Measurements from ENCODE around the gene LAMC1. TPM values are rescaled to one million over a fixed set of nuclear protein-coding genes. Genes with fewer than 3 reads are reported as not detected.

Gene LAMC1
- total and polyA plus RNA-seq, 2 of the 4 experiments (the other 2 are of a cell fraction): 249 to 394 TPM

DNA sequence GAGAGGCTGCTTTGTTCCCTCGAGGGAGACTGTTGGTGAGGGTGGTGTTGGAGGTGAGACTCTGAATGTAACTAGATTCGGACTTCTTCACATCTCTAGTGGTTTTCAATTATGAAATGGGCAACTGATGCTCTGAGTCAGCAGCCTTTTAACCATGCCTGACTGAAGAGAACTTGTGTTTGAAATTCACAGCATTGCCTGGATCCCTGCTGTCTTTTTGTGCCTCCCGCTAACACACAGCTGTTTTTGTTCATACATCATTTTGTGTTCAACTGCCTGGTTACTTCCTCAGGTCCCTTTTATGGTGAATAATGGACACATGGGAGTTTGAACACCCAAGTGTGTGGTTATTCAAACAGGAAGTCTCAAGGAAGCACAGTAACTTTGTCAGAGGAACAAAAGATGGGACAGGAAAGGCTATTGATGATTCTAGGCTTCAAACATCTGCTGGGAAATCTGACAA lies 16.8 kb downstream of the LAMC1 start:
- peaks cover 16% of the 10 kb centered on the region for H3K9me1 ChIP-seq (ENCODE audit: insufficient read depth, low read length)
- H2BK5ac ChIP-seq (ENCODE audit: low read depth, low read length, poor library complexity, severe bottlenecking): peak overlapping the region; percentile 17
- H2BK20ac ChIP-seq (ENCODE audit: low read depth, low read length): 0 out of 2 replicates have a peak overlapping the region, but pooled peaks have one; percentile 11
- in situ Hi-C loops (cut with MboI; ENCODE audit: low sequenced_read_pairs) (no loop called here), intact Hi-C loops (cut with micrococcal nuclease) (loop anchor here (2.0 kb wide), 1 partner anchor 57 kb away; no protein-coding TSS in a partner anchor), dilution Hi-C loops (cut with HindIII; ENCODE audit: low sequenced_read_pairs, unreplicated experiment) (no loop called here)
- H3K23ac ChIP-seq (ENCODE audit: low read depth, low read length): 0 out of 2 replicates have a peak overlapping the region, but pooled peaks have one; percentile 1
- peaks cover 26% of the 10 kb centered on the region for H3K4me1 ChIP-seq (ENCODE audit: control insufficient read depth, insufficient read depth, low read length)
- H2BK15ac ChIP-seq (ENCODE audit: low read depth, low read length): no peak overlapping the region
- TF ChIP-seq MAFK (IDR thresholded peaks at IDR 0.05; ENCODE audit: low read depth, low read length): peak; percentile 57
- TF ChIP-seq, protein P1, sequence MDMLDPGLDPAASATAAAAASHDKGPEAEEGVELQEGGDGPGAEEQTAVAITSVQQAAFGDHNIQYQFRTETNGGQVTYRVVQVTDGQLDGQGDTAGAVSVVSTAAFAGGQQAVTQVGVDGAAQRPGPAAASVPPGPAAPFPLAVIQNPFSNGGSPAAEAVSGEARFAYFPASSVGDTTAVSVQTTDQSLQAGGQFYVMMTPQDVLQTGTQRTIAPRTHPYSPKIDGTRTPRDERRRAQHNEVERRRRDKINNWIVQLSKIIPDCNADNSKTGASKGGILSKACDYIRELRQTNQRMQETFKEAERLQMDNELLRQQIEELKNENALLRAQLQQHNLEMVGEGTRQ (IDR thresholded peaks at IDR 0.05; ENCODE audit: low read depth, low read length): no peak
- no peak for TF ChIP-seq SMC3 (IDR thresholded peaks at IDR 0.05; ENCODE audit: low read depth, low read length)
- no peak for TF ChIP-seq BHLHE40 (IDR thresholded peaks at IDR 0.05; ENCODE audit: low read depth, low read length)
- peak; percentile 27; the same call in 1 of the 2 replicates for TF ChIP-seq CEBPB (IDR thresholded peaks at IDR 0.05; ENCODE audit: low read depth, low read length)
- TF ChIP-seq RFX5 (IDR thresholded peaks at IDR 0.05; ENCODE audit: low read depth, low read length): no peak
- TF ChIP-seq MAZ (IDR thresholded peaks at IDR 0.05; ENCODE audit: borderline replicate concordance, low read depth, low read length): no peak
- peak; percentile 12; the same call in 1 of the 2 replicates for TF ChIP-seq FOS (IDR thresholded peaks at IDR 0.05; ENCODE audit: low read depth, low read length)
- TF ChIP-seq RAD21 (IDR thresholded peaks at IDR 0.05; ENCODE audit: low read length): 0 out of 2 replicates have a peak, but pooled peaks have one; percentile 13
- no peak for TF ChIP-seq NFE2L2 (IDR thresholded peaks at IDR 0.05; ENCODE audit: low read depth, low read length)
- TF ChIP-seq MXI1 (IDR thresholded peaks at IDR 0.05; ENCODE audit: borderline replicate concordance, low read depth, low read length): 0 out of 2 replicates have a peak, but pooled peaks have one; percentile 44
- ATAC-seq (ENCODE audit: low read depth): peak; percentile 50
- H4K5ac ChIP-seq (ENCODE audit: low read depth, low read length): no peak overlapping the region
- H3K36me3 ChIP-seq (ENCODE audit: control insufficient read depth, insufficient read depth, low read length): peaks cover 4% of the 10 kb centered on the region
- H3K9me3 ChIP-seq (ENCODE audit: control insufficient read depth, insufficient read depth, low read length): no peaks in the 10 kb centered on the region
- CTCF ChIA-PET: interaction anchor here (0.5 to 1.0 kb wide), 2 partner anchors 30 to 91 kb away, joined by 3 to 4 read pairs; no protein-coding TSS in a partner anchor
- no peak overlapping the region for H3K9ac ChIP-seq (ENCODE audit: low read depth, low read length)
- no peak overlapping the region for H2AK9ac ChIP-seq (replicated peaks; ENCODE audit: low read depth, low read length, poor library complexity)
- DNase-seq: peak; percentile 88
- H3K56ac ChIP-seq (ENCODE audit: extremely low read depth, insufficient read depth, low read length): no peak overlapping the region
- peak overlapping the region; percentile 2; the same call in 1 of the 2 replicates for H2AK5ac ChIP-seq (ENCODE audit: low read depth, low read length)
- no peak overlapping the region for H3K27ac ChIP-seq (ENCODE audit: insufficient read depth, low read length)
- H3K79me1 ChIP-seq (ENCODE audit: low read depth in 1 of 2, low read length in 2 of 2): peaks cover 7 to 68% of the 10 kb centered on the region in 2 experiments
- H2BK120ac ChIP-seq (ENCODE audit: low read depth, low read length): no peak overlapping the region
- H3K27me3 ChIP-seq (ENCODE audit: control insufficient read depth, insufficient read depth, low read length): no peaks in the 10 kb centered on the region
- H3K4ac ChIP-seq (ENCODE audit: low read depth, low read length): no peak overlapping the region; the same call in 1 of the 2 replicates
- H2AFZ ChIP-seq (replicated peaks; ENCODE audit: low read length, poor library complexity): no peak overlapping the region
- peak overlapping the region; percentile 33; the same call in 1 of the 2 replicates for H3K4me2 ChIP-seq (ENCODE audit: low read depth, low read length)
- H3K18ac ChIP-seq (ENCODE audit: low read depth, low read length): no peak overlapping the region
- 40% methylated on average over 1 of the region's 3 CpGs; no CpG with 5 or more reads in 1 of the 2 experiments for WGBS, 2 experiments (ENCODE audit: extremely low coverage in 2 of 2, insufficient read length in 1 of 2)
- H4K20me1 ChIP-seq (ENCODE audit: insufficient read depth, low read length): peaks cover 89% of the 10 kb centered on the region
- no peak overlapping the region for H3K4me3 ChIP-seq (ENCODE audit: insufficient read depth, low read depth, low read length)
- H4K8ac ChIP-seq (ENCODE audit: low read depth in 2 of 2, low read length in 2 of 2): 0 out of 4 replicates have a peak overlapping the region, but pooled peaks of 1 of the 2 experiments have one; percentile 7
- POLR2A ChIA-PET (ENCODE audit: unreplicated experiment): no interaction called here
- H3K14ac ChIP-seq (replicated peaks; ENCODE audit: low read depth, low read length): peak overlapping the region; percentile 41; the same call in 1 of the 2 replicates
- no TSS peak for BruUV-seq (replicated peaks)
- no peak overlapping the region for H4K91ac ChIP-seq (ENCODE audit: insufficient read depth, low read depth, low read length)

Data from IMR-90 (cell line).